HEK293T (cell line): Measurements from ENCODE around the gene NF1.

Source experiments
- CTBP1 ChIP-seq: fragments of 450-650 bp; IDR thresholded peaks from 2 replicates; pipeline ENCODE4 v1.6.1; 2016; ENCODE audit warnings: borderline replicate concordance
- FOXA1 ChIP-seq: fragments of 450-650 bp; IDR thresholded peaks from 2 replicates; pipeline ENCODE4 v1.6.1; 2016; ENCODE audit warnings: mild to moderate bottlenecking
- FOXK2 ChIP-seq: fragments of 450-650 bp; IDR thresholded peaks from 2 replicates; pipeline ENCODE4 v1.6.1; 2016; ENCODE audit warnings: mild to moderate bottlenecking
- FOXM1 ChIP-seq: fragments of 450-650 bp; IDR thresholded peaks from 2 replicates; pipeline ENCODE4 v1.6.1; 2017; ENCODE audit warnings: mild to moderate bottlenecking, borderline replicate concordance
- HDGF ChIP-seq: fragments of 450-650 bp; IDR thresholded peaks from 2 replicates; pipeline ENCODE4 v1.6.1; 2017; ENCODE audit warnings: antibody characterized with exemption, borderline replicate concordance
- L3MBTL2 ChIP-seq: fragments of 450-650 bp; conservative IDR thresholded peaks from 2 replicates; pipeline ENCODE4 v1.6.1; 2016; ENCODE audit warnings: mild to moderate bottlenecking
- PKNOX1 ChIP-seq: fragments of 450-650 bp; IDR thresholded peaks from 2 replicates; pipeline ENCODE4 v1.6.1; 2016
- SP1 ChIP-seq: fragments of 450-650 bp; IDR thresholded peaks from 2 replicates; pipeline ENCODE4 v1.6.1; 2017
- SUZ12 ChIP-seq: fragments of 450-650 bp; IDR thresholded peaks from 2 replicates; pipeline ENCODE4 v1.6.1; 2016; ENCODE audit warnings: mild to moderate bottlenecking
- TARDBP ChIP-seq: fragments of 450-650 bp; IDR thresholded peaks from 2 replicates; pipeline ENCODE4 v1.6.1; 2016

GRCh38 chr17:31156326-31156725, 61.5 kb downstream of the NF1 start:
- TF ChIP-seq L3MBTL2, result no peak
- no peak for TF ChIP-seq FOXK2
- no peak for TF ChIP-seq HDGF
- TF ChIP-seq SP1, result no peak
- TF ChIP-seq SUZ12, result no peak
- TF ChIP-seq TARDBP, result no peak
- TF ChIP-seq FOXM1, result no peak
- no peak for TF ChIP-seq FOXA1
- no peak for TF ChIP-seq CTBP1
- no peak for TF ChIP-seq PKNOX1
